HTERT RPE-1 (cell line): Measurements from ENCODE around the gene MRPS25.
"Not testable (repeated sequence)": the region's sequence is repeated elsewhere in the genome, so short reads cannot be mapped to it uniquely, and the experiment has no call there.

Experiments used
- in situ Hi-C: fragments of 300-500 bp; cut with MboI; formaldehyde crosslinking; loops from 4 replicates; pipeline ENCODE4 v1.14.3; 2020; ENCODE audit warnings: low sequenced_read_pairs

Gene MRPS25

GRCh38 chr3:15044326-15044725 is 20.8 kb downstream of the MRPS25 start:
- in situ Hi-C loops = no loop called here

- in situ Hi-C loops = no loop called here
Observed at GRCh38 chr3:15043408-15044171, 21.5 kb downstream of the MRPS25 start.

- in situ Hi-C loops = no loop called here
Observed at GRCh38 chr3:15042936-15043335, 22.2 kb downstream of the MRPS25 start.

GRCh38 chr3:15041950-15042349 is 23.2 kb downstream of the MRPS25 start:
- in situ Hi-C loops = no loop called here

- in situ Hi-C loops = no loop called here
Observed at GRCh38 chr3:15040844-15041243, 24.3 kb downstream of the MRPS25 start.

GRCh38 chr3:15038306-15038705 is 26.8 kb downstream of the MRPS25 start:
- in situ Hi-C loops = no loop called here

GRCh38 chr3:15033103-15033502 is 32.0 kb downstream of the MRPS25 start:
- in situ Hi-C loops = no loop called here

- in situ Hi-C loops = no loop called here
Observed at GRCh38 chr3:15032650-15033049, 32.5 kb downstream of the MRPS25 start.

GRCh38 chr3:15029625-15030024 is 35.5 kb downstream of the MRPS25 start:
- in situ Hi-C loops = no loop called here

- in situ Hi-C loops = no loop called here
Observed at GRCh38 chr3:15023719-15024118, 41.4 kb downstream of the MRPS25 start.

- in situ Hi-C loops = no loop called here
Observed at GRCh38 chr3:15023249-15023648, 41.9 kb downstream of the MRPS25 start.

- in situ Hi-C loops = no loop called here
Observed at GRCh38 chr3:15017191-15017590, 47.9 kb downstream of the MRPS25 start.

GRCh38 chr3:15015456-15015855 is 49.7 kb downstream of the MRPS25 start:
- in situ Hi-C loops = no loop called here

- in situ Hi-C loops = no loop called here
Observed at GRCh38 chr3:15014606-15015328, 50.3 kb downstream of the MRPS25 start.

- in situ Hi-C loops = no loop called here
Observed at GRCh38 chr3:15011174-15011573, 53.9 kb downstream of the MRPS25 start.

- in situ Hi-C loops = no loop called here
Observed at GRCh38 chr3:15010664-15011063, 54.5 kb downstream of the MRPS25 start.

GRCh38 chr3:15009167-15009566 is 55.9 kb downstream of the MRPS25 start:
- in situ Hi-C loops = no loop called here

GRCh38 chr3:15007681-15008141 is 57.4 kb downstream of the MRPS25 start:
- in situ Hi-C loops = no loop called here

- in situ Hi-C loops = not testable (repeated sequence)
Observed at GRCh38 chr3:14999182-14999581, 65.9 kb downstream of the MRPS25 start.
